Spleen (tissue), 11 donors: Measurements from ENCODE around the gene ZNF831. TPM values are rescaled to one million over a fixed set of nuclear protein-coding genes. Genes with fewer than 3 reads are reported as not detected.

ENCODE experiments used
- DNase-seq: peaks from one replicate; pipeline ENCODE4 v3.0.0-alpha.2; 2020
- H3K27ac ChIP-seq, 8 donors: fragments of 200-600 bp; sonication (generic) in 7 of 8; 1 replicate in 4 of 8; 2 replicates in 4 of 8; pipeline versions ENCODE4 v1.5.0 to v1.8.0; 2016 to 2021; ENCODE audit warnings: inconsistent platforms in 4 of 8, mild to moderate bottlenecking in 4 of 8, moderate library complexity in 1 of 8
- H3K27me3 ChIP-seq, 7 donors: fragments of 200-600 bp; sonication (generic) in 6 of 7; replicated peaks in 1 of 7; 1 replicate in 4 of 7; 2 replicates in 3 of 7; pipeline versions ENCODE4 v1.5.0 to v1.8.0; 2016 to 2021; ENCODE audit warnings: inconsistent platforms in 3 of 7, mild to moderate bottlenecking in 1 of 7
- H3K36me3 ChIP-seq, 6 donors: fragments of 200-600 bp; sonication (generic) in 5 of 6; 1 replicate in 4 of 6; 2 replicates in 2 of 6; pipeline versions ENCODE4 v1.5.0 to v1.8.0; 2016 to 2021; ENCODE audit warnings: inconsistent platforms in 2 of 6
- H3K4me1 ChIP-seq, 6 donors: fragments of 200-600 bp; sonication (generic) in 5 of 6; 1 replicate in 3 of 6; 2 replicates in 3 of 6; pipeline versions ENCODE4 v1.5.0 to v1.8.0; 2016 to 2021; ENCODE audit warnings: inconsistent platforms in 3 of 6
- H3K4me3 ChIP-seq, 8 donors: fragments of 200-600 bp; sonication (generic) in 7 of 8; 1 replicate in 4 of 8; 2 replicates in 4 of 8; pipeline versions ENCODE4 v1.5.0 to v1.8.0; 2016 to 2021; ENCODE audit warnings: inconsistent platforms in 4 of 8, mild to moderate bottlenecking in 4 of 8, moderate library complexity in 2 of 8
- H3K9me3 ChIP-seq, 8 donors: fragments of 200-600 bp; sonication (generic) in 7 of 8; 1 replicate in 4 of 8; 2 replicates in 4 of 8; pipeline versions ENCODE4 v1.5.0 to v1.8.0; 2016 to 2021; ENCODE audit warnings: inconsistent platforms in 4 of 8
- CTCF ChIP-seq, 11 experiments: fragments of 200-600 bp in 7 of 11; fragments of 450-650 bp in 4 of 11; sonication (generic) in 4 of 11; IDR thresholded peaks in 8 of 11; conservative IDR thresholded peaks in 3 of 11; 1 replicate in 7 of 11; 2 replicates in 4 of 11; pipeline versions ENCODE4 v1.4.0 to v1.8.0; 2016 to 2021; ENCODE audit warnings: antibody characterized with exemption in 11 of 11, inconsistent platforms in 4 of 11, mild to moderate bottlenecking in 1 of 11
- POLR2A ChIP-seq, 3 donors: fragments of 450-650 bp; IDR thresholded peaks; one replicate each; pipeline ENCODE4 v1.5.1; 2017; ENCODE audit warnings: antibody characterized with exemption in 3 of 3, mild to moderate bottlenecking in 1 of 3
- POLR2AphosphoS5 ChIP-seq, 3 donors: sonication (generic); formaldehyde crosslinking; IDR thresholded peaks; one replicate each; pipeline ENCODE4 v1.5.1; 2017; ENCODE audit warnings: antibody characterized with exemption in 3 of 3
- WGBS, 5 donors: extraction: QIAGEN DNeasy Blood & Tissue Kit in 3 of 5; methylation state at CpG; one replicate each; pipeline versions ENCODE4 v1.1.5 to v1.1.7; 2013 to 2018; 5-methylcytosine and 5-hydroxymethylcytosine counted together
- intact Hi-C: fragments of 100-400 bp; cut with DNase I; formaldehyde crosslinking; loops from one replicate; pipeline ENCODE4 v1.15.0; 2023; ENCODE audit warnings: low total_unique reads
- polyA plus RNA-seq, 3 donors: library from polyadenylated mRNA; stranded (reverse); fragments of 200-250 nt; gene quantifications; one replicate each; pipeline ENCODE4 v1.2.1, GENCODE V29; 2013
- total RNA-seq, 7 donors: library from RNA; depleted of rRNA in 3 of 7; stranded (reverse); fragments of >200 nt in 3 of 7; fragmentation: NEBNext Ultra II Directional in 4 of 7; extraction: Animal tissue kit (Norgen Biotek cat#: 25700) in 4 of 7; gene quantifications; one replicate each; pipeline versions ENCODE4 v1.1.0 to v1.2.1, GENCODE V29; 2016 to 2021
- donor health status: healthy with polysubstance abuse.
- donor health status: DM: no; HTN: no; CAD: no; lungs with moderate emphysema.
- donor health status: DM: no; HTN: no; CAD: no.
- donor health status: Bipolar disorder and iron deficiency.
- donor health status: healthy.
- donor health status: DM: no; HTN: no; CAD: no.
- donor health status: DM: yes; HTN: yes; CAD: no.

ZNF831 gene
- total and polyA plus RNA-seq, 10 donors = 1.2 to 29.2 (median 10.3) TPM

GRCh38 chr20:59220161-59220560, 56.5 kb downstream of the ZNF831 start:
- TF ChIP-seq CTCF (IDR thresholded peaks at IDR 0.05 in 8 of 11, conservative IDR thresholded peaks at IDR 0.05 in 3 of 11) = no peak
- peaks cover 0 to 20% (median 0%) of the 10 kb centered on the region in 6 donors for H3K36me3 ChIP-seq
- H3K4me1 ChIP-seq = peaks cover 10 to 30% (median 21%) of the 10 kb centered on the region in 6 donors
- H3K4me3 ChIP-seq = no peak overlapping the region
- WGBS, 5 donors = 92 to 96% (median 95%) methylated on average over 5 of the region's 5 CpGs
- H3K9me3 ChIP-seq = no peaks in the 10 kb centered on the region
- H3K27ac ChIP-seq = no peak overlapping the region
- peaks cover 0 to 28% (median 7%) of the 10 kb centered on the region in 7 donors for H3K27me3 ChIP-seq
- intact Hi-C loops = loop anchor here (5.0 to 10.0 kb wide), 3 partner anchors 133 to 353 kb away; no protein-coding TSS in a partner anchor
- no peak for DNase-seq

- DNase-seq = no peak
- H3K4me1 ChIP-seq = peaks cover 10 to 30% (median 21%) of the 10 kb centered on the region in 6 donors
- intact Hi-C loops = loop anchor here (5.0 to 10.0 kb wide), 3 partner anchors 134 to 354 kb away; no protein-coding TSS in a partner anchor
- TF ChIP-seq POLR2A (IDR thresholded peaks at IDR 0.05) (no peak), POLR2AphosphoS5 (IDR thresholded peaks at IDR 0.05) (no peak), CTCF (IDR thresholded peaks at IDR 0.05 in 8 of 11, conservative IDR thresholded peaks at IDR 0.05 in 3 of 11) (no peak)
- H3K36me3 ChIP-seq = peaks cover 0 to 16% (median 0%) of the 10 kb centered on the region in 6 donors
- H3K9me3 ChIP-seq = no peaks in the 10 kb centered on the region
- H3K27ac ChIP-seq = peak overlapping the region in 1 of 8 donors; percentile 75
- no peak overlapping the region for H3K4me3 ChIP-seq
- peaks cover 0 to 28% (median 7%) of the 10 kb centered on the region in 7 donors for H3K27me3 ChIP-seq
- WGBS, 5 donors = 62 to 81% (median 72%) methylated on average over 9 of the region's 9 CpGs
Observed at GRCh38 chr20:59221049-59221706, 57.6 kb downstream of the ZNF831 start.

GRCh38 chr20:59221707-59222252, 58.2 kb downstream of the ZNF831 start:
- no peaks in the 10 kb centered on the region for H3K9me3 ChIP-seq
- no peak for TF ChIP-seq POLR2A (IDR thresholded peaks at IDR 0.05)
- no peak for TF ChIP-seq POLR2AphosphoS5 (IDR thresholded peaks at IDR 0.05)
- TF ChIP-seq CTCF (IDR thresholded peaks at IDR 0.05 in 8 of 11, conservative IDR thresholded peaks at IDR 0.05 in 3 of 11) = no peak
- peak overlapping the region; percentile 37 to 70 (median 48) for H3K4me3 ChIP-seq
- H3K4me1 ChIP-seq = peaks cover 10 to 30% (median 21%) of the 10 kb centered on the region in 6 donors
- peaks cover 0 to 11% (median 0%) of the 10 kb centered on the region in 6 donors for H3K36me3 ChIP-seq
- 24 to 31% (median 25%) methylated on average over 18 of the region's 18 CpGs for WGBS, 5 donors
- H3K27ac ChIP-seq = peak overlapping the region in 7 of 8 donors; percentile 2 to 75 (median 39)
- no peak for DNase-seq
- intact Hi-C loops = loop anchor here (5.0 to 10.0 kb wide), 3 partner anchors 134 to 354 kb away; no protein-coding TSS in a partner anchor
- peaks cover 0 to 28% (median 7%) of the 10 kb centered on the region in 7 donors for H3K27me3 ChIP-seq
